Heart left ventricle (tissue), 16 donors: Measurements from ENCODE around the gene SPINK8. TPM values are rescaled to one million over a fixed set of nuclear protein-coding genes. Genes with fewer than 3 reads are reported as not detected.

Source experiments
- ATAC-seq, 4 donors: fragments of 200-7000 bp; cut with Tn5 transposase; one replicate each; pipeline ENCODE4 v1.9.1; 2020 to 2022; ENCODE audit warnings: moderate library complexity in 4 of 4, mild to moderate bottlenecking in 3 of 4, moderate number of reproducible peaks in 1 of 4
- DNase-seq, 5 donors: peaks; one replicate each; pipeline ENCODE4 v3.0.0-alpha.2; 2020
- H3K27ac ChIP-seq, 12 donors: fragments of 200-600 bp; sonication (generic) in 4 of 12; one replicate each; pipeline versions ENCODE4 v1.5.0 to v1.8.0; 2016 to 2022; ENCODE audit warnings: mild to moderate bottlenecking in 2 of 12
- H3K27me3 ChIP-seq, 9 donors: fragments of 200-600 bp; sonication (generic) in 2 of 9; one replicate each; pipeline versions ENCODE4 v1.5.1 to v1.8.0; 2016 to 2022; ENCODE audit warnings: mild to moderate bottlenecking in 3 of 9
- H3K36me3 ChIP-seq, 9 donors: fragments of 200-600 bp; sonication (generic) in 2 of 9; one replicate each; pipeline versions ENCODE4 v1.5.0 to v1.8.0; 2018 to 2022; ENCODE audit warnings: mild to moderate bottlenecking in 2 of 9
- H3K4me1 ChIP-seq, 12 donors: fragments of 200-600 bp; sonication (generic) in 4 of 12; one replicate each; pipeline versions ENCODE4 v1.5.0 to v1.8.0; 2016 to 2022; ENCODE audit warnings: mild to moderate bottlenecking in 3 of 12
- H3K4me3 ChIP-seq, 12 donors: fragments of 200-600 bp; sonication (generic) in 4 of 12; one replicate each; pipeline versions ENCODE4 v1.5.0 to v1.8.0; 2017 to 2022; ENCODE audit warnings: mild to moderate bottlenecking in 9 of 12, moderate library complexity in 4 of 12
- H3K9me3 ChIP-seq, 12 donors: fragments of 200-600 bp; sonication (generic) in 4 of 12; one replicate each; pipeline versions ENCODE4 v1.5.0 to v1.8.0; 2016 to 2022; ENCODE audit warnings: mild to moderate bottlenecking in 1 of 12
- CTCF ChIP-seq, 12 donors: fragments of 200-600 bp; sonication (generic) in 4 of 12; IDR thresholded peaks; one replicate each; pipeline versions ENCODE4 v1.5.0 to v1.8.0; 2018 to 2022; ENCODE audit warnings: antibody characterized with exemption in 12 of 12, mild to moderate bottlenecking in 5 of 12
- POLR2A ChIP-seq, 2 donors: fragments of 450-650 bp; IDR thresholded peaks; one replicate each; pipeline ENCODE4 v1.6.1; 2017; ENCODE audit warnings: antibody characterized with exemption in 2 of 2, mild to moderate bottlenecking in 2 of 2, moderate library complexity in 2 of 2
- WGBS, 4 donors: extraction: QIAGEN DNeasy Blood & Tissue Kit in 2 of 4; methylation state at CpG; one replicate each; pipeline versions ENCODE4 v1.1.5 to v1.1.7; 2013 to 2018; 5-methylcytosine and 5-hydroxymethylcytosine counted together
- intact Hi-C, 10 donors: fragments of 100-400 bp; cut with DNase I; formaldehyde crosslinking; loops; one replicate each; pipeline versions ENCODE4 v1.11.1 to v1.14.2; 2022
- polyA plus RNA-seq, 2 donors: library from polyadenylated mRNA; stranded (reverse); fragments of 200-250 nt; gene quantifications; one replicate each; pipeline ENCODE4 v1.2.3, GENCODE V29; 2013
- total RNA-seq, 9 donors: library from RNA; depleted of rRNA in 2 of 9; stranded (reverse); fragments of >200 nt in 2 of 9; fragmentation: NEBNext Ultra II Directional in 3 of 9; extraction: Animal tissue kit (Norgen Biotek cat#: 25700) in 3 of 9; gene quantifications; one replicate each; pipeline versions ENCODE4 v1.1.0 to v1.2.4, GENCODE V29; 2016 to 2023
- donor health status: ischemic (EF 13 %, LVEDD 7.1; RV severe dilation, severe dysfunction).
- donor health status: healthy with polysubstance abuse.
- donor health status: DM: no; HTN: yes; CAD: no.
- donor health status: DM: no; HTN: no; CAD: no.
- donor health status: ischemic (EF 25% LVEDD 6.9; RV normal size, moderate dysfunction).
- donor health status: ischemic (EF 25% LVEDD 5.7; RV mildly dilated, moderate dysfunction).
- donor health status: healthy.
- donor health status: DM: yes; HTN: yes; CAD: no.
- donor health status: ischemic (EF 35%, LVEDD 5.7; RV mildly dilated, moderate dysfunction).
- donor health status: nonischemic (EF 11% LVEDD 7.7; RV severe dilation, severe dysfunction).
- donor health status: DM: yes; HTN: yes; CAD: no.
- donor health status: PGD.
- donor health status: ischemic (EF 29% LVEDD 5.4; RV normal size, mild dysfunction).
- donor health status: nonischemic (EF 23%, LVEDD 6.1; RV moderate dilation, normal function).

Gene SPINK8
- total and polyA plus RNA-seq, 11 donors = not detected

GRCh38 chr3:48370333-48370713 is 36.9 kb upstream of the SPINK8 start:
- intact Hi-C loops = no loop called here
- Histone ChIP-seq H3K36me3 (no peaks in the 10 kb centered on the region), H3K4me3 (no peak overlapping the region), H3K27ac (no peak overlapping the region), H3K27me3 (no peaks in the 10 kb centered on the region), H3K9me3 (no peaks in the 10 kb centered on the region), H3K4me1 (no peaks in the 10 kb centered on the region)
- ATAC-seq (no peak), DNase-seq (no peak)
- TF ChIP-seq CTCF (IDR thresholded peaks at IDR 0.05) (no peak), POLR2A (IDR thresholded peaks at IDR 0.05) (no peak)
- 78 to 86% (median 82%) methylated on average over 7 of the region's 7 CpGs for WGBS, 4 donors

- intact Hi-C loops = no loop called here
- DNase-seq (no peak), ATAC-seq (no peak)
- H3K27me3 ChIP-seq = no peaks in the 10 kb centered on the region
- WGBS, 4 donors = 64 to 80% (median 71%) methylated on average over 7 of the region's 7 CpGs
- H3K4me3 ChIP-seq = no peak overlapping the region
- TF ChIP-seq CTCF (IDR thresholded peaks at IDR 0.05) (no peak), POLR2A (IDR thresholded peaks at IDR 0.05) (no peak)
- no peaks in the 10 kb centered on the region for H3K4me1 ChIP-seq
- H3K36me3 ChIP-seq = no peaks in the 10 kb centered on the region
- H3K27ac ChIP-seq = no peak overlapping the region
- H3K9me3 ChIP-seq = no peaks in the 10 kb centered on the region
Observed at GRCh38 chr3:48369693-48370332, 36.4 kb upstream of the SPINK8 start.

- H3K4me1 ChIP-seq = no peaks in the 10 kb centered on the region
- no peaks in the 10 kb centered on the region for H3K36me3 ChIP-seq
- H3K9me3 ChIP-seq = peaks cover 0 to 5% (median 0%) of the 10 kb centered on the region in 12 donors
- TF ChIP-seq CTCF (IDR thresholded peaks at IDR 0.05) = no peak
- TF ChIP-seq POLR2A (IDR thresholded peaks at IDR 0.05) = no peak
- H3K27ac ChIP-seq = no peak overlapping the region
- DNase-seq (no peak), ATAC-seq (peak; percentile 38 to 56 (median 53))
- no peak overlapping the region for H3K4me3 ChIP-seq
- no peaks in the 10 kb centered on the region for H3K27me3 ChIP-seq
- intact Hi-C loops = no loop called here
Observed at GRCh38 chr3:48367201-48367600, 33.7 kb upstream of the SPINK8 start.

- Histone ChIP-seq H3K4me3 (no peak overlapping the region), H3K9me3 (peaks cover 0 to 20% (median 7%) of the 10 kb centered on the region in 12 donors), H3K27me3 (no peaks in the 10 kb centered on the region), H3K4me1 (no peaks in the 10 kb centered on the region), H3K27ac (no peak overlapping the region), H3K36me3 (no peaks in the 10 kb centered on the region)
- TF ChIP-seq CTCF (IDR thresholded peaks at IDR 0.05) (no peak), POLR2A (IDR thresholded peaks at IDR 0.05) (no peak)
- ATAC-seq (no peak), DNase-seq (no peak)
- WGBS, 4 donors = 63 to 85% (median 70%) methylated on average over 1 of the region's 1 CpG
- intact Hi-C loops = no loop called here
Observed at GRCh38 chr3:48364840-48365239, 31.4 kb upstream of the SPINK8 start.
